C4-2B (cell line): ENCODE data around the gene ALKBH6.

Experiments
- CTCF ChIP-seq: fragments of 450-650 bp; conservative IDR thresholded peaks from 2 replicates; pipeline ENCODE4 v1.5.1; 2017; ENCODE audit warnings: mild to moderate bottlenecking
- ZFX ChIP-seq: fragments of 450-650 bp; IDR thresholded peaks from 2 replicates; pipeline ENCODE4 v1.6.1; 2017

- TF ChIP-seq CTCF (no peak), ZFX (no peak)
These were observed 26.5 kb downstream of the ALKBH6 start for GRCh38 chr19:35987571-35987896.
